Activated T-cell treated with anti-CD3 and anti-CD28 coated beads for 48 hours (primary cell): Measurements from ENCODE around the gene ZSCAN25.
"Not testable (repeated sequence)": the region's sequence is repeated elsewhere in the genome, so short reads cannot be mapped to it uniquely, and the experiment has no call there.

ENCODE experiments used
- DNase-seq: peaks from one replicate; pipeline ENCODE4 v3.0.0-alpha.2; 2020; ENCODE audit warnings: low read depth

ZSCAN25 gene

GRCh38 chr7:99617192-99617781, 541 bp downstream of the ZSCAN25 start:
- DNase-seq: no peak

GRCh38 chr7:99618726-99619125, 2.0 kb downstream of the ZSCAN25 start:
- no peak for DNase-seq

- DNase-seq: no peak
Observed at GRCh38 chr7:99619571-99620130, 2.9 kb downstream of the ZSCAN25 start.

GRCh38 chr7:99621271-99621670, 4.5 kb downstream of the ZSCAN25 start:
- DNase-seq: no peak

DNA sequence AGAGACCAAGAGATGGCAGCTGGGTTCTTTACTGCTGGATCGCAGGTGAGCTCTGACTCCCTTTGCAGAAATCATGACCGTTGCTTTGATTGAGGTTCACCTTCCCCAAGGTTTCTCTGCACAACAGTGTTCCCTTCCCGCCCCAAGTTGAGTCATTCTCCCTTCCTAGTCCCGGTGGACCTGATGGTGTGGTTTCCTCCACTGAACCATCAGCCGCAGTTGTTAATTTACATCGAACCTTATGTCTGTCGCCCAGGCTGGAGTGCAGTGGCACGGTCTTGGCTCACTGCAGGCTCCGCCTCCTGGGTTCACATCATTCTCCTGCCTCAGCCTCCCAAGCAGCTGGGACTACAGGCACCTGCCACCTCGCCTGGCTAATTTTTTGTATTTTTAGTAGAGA, 5.8 kb downstream of the ZSCAN25 start:
- no peak for DNase-seq

GRCh38 chr7:99623091-99623693, 6.4 kb downstream of the ZSCAN25 start:
- DNase-seq: peak; percentile 29

- peak; percentile 38 for DNase-seq
Observed at GRCh38 chr7:99623702-99624447, 7.1 kb downstream of the ZSCAN25 start.

DNA sequence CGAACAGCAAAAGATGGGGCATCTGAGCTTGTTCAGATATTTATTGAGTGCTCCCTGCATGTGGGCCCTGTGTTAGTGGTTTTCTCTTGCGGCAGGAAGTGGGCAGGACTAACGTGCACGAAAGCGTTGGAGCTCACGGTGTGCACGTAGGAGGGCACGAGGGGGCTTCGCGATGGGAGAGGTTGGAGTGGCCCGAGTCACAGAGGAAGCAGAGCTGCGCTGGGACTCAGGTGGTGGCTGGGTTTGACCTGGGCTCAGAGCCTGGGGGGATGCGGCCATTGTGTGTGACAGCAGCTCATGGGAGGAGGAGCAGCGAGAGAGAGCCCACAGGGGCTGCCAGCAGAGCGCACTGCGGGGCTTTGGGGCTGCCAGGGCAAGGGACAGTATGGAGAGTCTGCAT, 7.7 kb downstream of the ZSCAN25 start:
- peak; percentile 67 for DNase-seq

DNA sequence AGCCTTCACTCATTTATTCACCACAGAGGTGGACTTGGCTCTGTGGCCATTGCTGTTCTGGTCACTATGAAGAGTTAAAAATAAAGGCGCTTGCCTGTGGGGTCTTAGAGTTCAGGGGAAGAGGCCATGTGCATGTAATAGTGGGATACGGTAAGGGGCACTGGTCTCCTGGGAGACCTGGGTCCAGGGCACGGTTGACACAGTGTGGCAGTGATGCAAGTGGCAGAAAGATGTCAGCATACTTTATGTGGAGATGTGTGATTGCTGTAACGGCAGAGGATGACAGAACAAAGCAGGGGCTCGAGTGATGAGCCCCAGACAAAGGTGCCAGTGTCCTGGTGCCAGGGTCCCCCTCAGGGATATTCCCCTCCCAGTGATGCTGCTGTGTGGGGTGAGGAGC, 8.6 kb downstream of the ZSCAN25 start:
- DNase-seq: no peak

GRCh38 chr7:99625961-99626360, 9.2 kb downstream of the ZSCAN25 start:
- DNase-seq: no peak

DNA sequence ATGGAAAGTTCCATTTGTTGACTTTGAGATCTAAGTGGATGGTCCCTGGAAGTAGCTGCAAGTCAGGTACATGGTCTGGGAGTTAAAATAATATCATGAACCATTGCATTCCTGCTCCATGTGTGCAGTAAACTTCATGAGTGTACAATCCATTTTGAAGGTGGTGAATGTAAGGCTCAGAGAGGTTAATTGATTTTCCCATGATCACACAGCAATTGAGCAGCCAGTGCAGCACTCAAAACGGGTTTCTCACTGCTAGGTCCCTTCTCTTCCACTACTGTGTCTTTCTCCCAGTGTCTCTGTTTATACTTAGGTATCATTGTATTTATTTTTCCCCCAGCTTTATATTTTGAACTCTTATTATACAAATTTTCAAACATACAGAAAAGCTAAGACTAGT, 9.9 kb downstream of the ZSCAN25 start:
- no peak for DNase-seq

DNA sequence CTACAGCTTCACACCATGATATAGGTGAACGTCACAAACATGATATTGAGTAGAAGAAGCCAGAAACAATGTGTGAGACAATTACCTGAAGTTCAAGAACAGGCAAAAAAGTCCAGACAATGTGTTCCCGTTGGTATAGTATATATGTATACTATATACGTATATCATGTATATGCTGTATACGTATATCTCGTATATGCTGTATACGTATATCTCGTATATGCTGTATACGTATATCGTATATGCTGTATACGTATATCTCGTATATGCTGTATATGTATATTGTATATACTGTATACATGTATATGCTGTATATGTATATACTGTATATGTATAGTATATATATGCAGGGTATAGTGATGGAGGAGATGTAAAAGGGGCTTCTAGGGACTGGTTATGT, 10.8 kb downstream of the ZSCAN25 start:
- DNase-seq: no peak

- DNase-seq: no peak
Observed at GRCh38 chr7:99628471-99629465, 12.0 kb downstream of the ZSCAN25 start.

- no peak for DNase-seq
Observed at GRCh38 chr7:99629643-99630042, 12.9 kb downstream of the ZSCAN25 start.

DNA sequence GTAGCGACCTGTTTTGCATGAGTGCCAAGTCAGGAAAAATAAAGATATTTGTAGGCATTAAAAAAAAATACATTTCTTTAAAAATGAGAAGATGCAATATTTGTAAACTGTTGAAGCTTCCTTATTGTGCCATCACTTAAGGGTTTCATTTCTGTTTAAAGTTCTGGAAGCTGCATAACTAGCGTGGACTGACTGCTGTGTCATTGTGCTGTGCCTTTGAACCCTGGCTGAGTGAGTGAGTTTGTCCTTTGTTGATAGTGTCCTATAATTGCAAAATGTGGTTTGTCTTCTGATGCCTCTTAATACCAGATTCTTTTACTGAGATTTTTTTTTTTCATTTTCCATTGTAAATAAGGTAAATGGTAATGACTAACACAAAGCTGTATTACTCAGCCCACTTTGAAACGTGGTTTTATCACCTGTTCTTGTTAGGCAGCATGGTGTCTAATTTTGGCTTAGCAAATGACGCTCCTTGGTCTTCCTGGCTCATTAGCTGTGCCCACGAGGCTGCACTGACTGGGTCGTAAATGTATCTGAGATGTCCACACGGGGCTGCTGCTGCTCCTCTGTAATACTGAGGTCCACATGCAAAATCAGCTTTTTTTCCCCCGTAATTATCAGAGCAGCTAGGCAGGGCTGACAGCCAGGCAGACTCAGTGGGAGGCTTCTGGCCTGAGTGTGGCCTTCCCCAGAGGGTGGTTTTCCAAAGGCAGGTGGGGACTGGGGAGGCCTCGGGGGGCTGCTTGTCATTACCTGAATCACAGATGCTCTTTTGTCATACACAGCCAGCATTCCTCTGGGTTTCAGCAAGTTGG, 14.8 kb downstream of the ZSCAN25 start:
- peak; percentile 42 for DNase-seq

- DNase-seq: not testable (repeated sequence)
Observed at GRCh38 chr7:99637414-99637813, 20.7 kb downstream of the ZSCAN25 start.

DNA sequence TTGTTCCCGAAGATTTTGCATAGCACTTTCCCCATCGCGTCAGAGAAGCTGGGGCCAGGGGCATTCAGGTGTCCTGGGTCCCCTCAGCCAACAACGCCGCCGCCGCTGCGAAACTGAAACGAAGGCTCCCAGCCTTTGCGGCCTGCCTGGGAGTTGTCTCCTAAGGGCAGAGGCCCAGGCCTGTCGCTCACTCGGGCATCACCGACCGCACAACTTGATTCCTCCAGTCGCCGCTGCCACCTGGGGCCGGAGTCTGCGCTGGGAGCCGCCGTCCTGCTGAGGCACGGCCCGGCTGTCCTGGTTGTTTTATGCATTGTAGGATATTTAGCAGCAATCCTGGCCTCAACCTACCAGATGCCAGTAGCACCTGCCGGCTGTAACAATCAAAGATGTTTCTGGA, 22.0 kb downstream of the ZSCAN25 start:
- DNase-seq: no peak

DNA sequence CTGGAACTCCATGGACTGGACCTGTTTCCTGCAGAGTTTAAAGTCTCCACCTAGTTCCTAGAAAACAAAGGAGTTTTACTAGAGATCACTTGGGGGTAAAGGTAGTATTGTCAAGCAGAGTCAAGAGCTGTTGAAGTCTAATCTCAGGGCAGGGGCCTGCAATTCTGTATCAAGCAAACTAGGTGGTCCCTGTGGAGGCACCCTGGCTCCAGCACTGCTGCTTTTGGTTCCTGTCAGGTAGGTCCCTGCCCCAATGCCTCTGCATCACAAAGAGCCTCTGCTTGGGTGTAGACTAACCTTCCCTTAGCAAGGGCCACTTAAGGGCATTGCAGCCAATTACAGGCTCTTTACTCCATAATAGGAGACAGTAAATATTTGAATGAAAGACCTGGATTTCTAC, 22.5 kb downstream of the ZSCAN25 start:
- no peak for DNase-seq

- DNase-seq: no peak
Observed at GRCh38 chr7:99642027-99642426, 25.3 kb downstream of the ZSCAN25 start.

GRCh38 chr7:99643464-99643863, 26.7 kb downstream of the ZSCAN25 start:
- no peak for DNase-seq

DNA sequence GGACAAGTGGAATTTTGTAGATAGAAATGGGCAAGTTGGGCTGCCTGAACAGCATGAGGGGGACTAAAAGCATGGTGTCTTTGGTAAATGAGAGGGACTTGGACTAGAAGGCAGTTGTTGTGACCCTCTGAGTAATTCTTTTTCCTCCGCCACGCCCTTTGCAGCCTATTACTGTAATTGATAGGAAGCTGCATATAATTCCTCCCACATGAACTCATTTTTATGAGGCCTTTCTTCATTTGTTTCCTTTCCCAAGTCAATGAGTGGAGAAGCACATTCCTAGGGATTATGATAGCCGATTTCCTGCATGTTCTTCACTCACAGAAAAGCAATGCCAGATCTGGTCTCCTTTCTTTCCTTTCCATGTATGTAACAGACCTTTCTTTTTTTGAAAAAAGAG, 27.7 kb downstream of the ZSCAN25 start:
- no peak for DNase-seq
